Measurements from ENCODE around the gene PSG7.
"Not testable (repeated sequence)": the region's sequence is repeated elsewhere in the genome, so short reads cannot be mapped to it uniquely, and the experiment has no call there.

The PSG7 gene

DNA sequence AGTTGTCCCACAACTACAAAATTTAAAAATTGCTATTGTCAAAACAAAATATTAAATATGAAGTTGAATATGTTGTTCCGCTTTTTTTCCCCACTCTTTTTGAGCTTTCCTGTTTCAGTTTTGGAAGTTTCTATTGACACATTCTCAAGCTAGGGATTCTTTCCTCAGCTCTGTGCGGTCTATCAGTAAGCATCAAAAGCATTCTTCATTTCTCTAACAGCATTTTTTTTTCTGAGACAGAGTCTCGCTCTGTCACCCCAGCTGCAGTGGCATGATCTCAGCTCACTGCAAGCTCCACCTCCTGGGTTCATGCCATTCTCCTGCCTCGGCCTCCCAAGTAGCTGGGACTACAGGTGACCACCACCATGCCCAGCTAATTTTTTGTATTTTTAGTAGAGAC lies 24.1 kb downstream of the PSG7 start:
- DNase-seq = not testable (repeated sequence)

DNA sequence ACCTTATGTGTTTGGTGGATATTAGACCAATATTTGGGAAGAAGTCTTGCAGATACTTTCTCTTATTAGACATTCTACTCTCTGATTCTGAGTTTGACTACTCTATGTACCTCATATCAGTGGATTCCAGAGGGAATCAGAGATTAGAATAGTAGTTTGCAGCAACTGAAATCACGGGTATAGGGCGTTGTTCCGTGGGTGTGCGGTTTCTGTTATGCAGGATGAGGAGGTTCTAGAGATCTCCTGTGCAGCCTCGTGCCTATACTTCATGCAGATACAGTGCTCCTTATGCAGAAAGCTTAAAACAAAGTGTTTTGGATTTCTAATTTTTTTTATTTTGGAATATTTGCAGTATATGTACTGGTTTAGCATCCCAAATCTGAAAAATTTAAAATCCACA lies 25.3 kb downstream of the PSG7 start:
- DNase-seq = not testable (repeated sequence)

- not testable (repeated sequence) for DNase-seq
Measured at GRCh38 chr19:42906162-42906561, 30.8 kb downstream of the PSG7 start.

GRCh38 chr19:42900561-42900960 lies 36.4 kb downstream of the PSG7 start:
- DNase-seq = not testable (repeated sequence)

- DNase-seq = not testable (repeated sequence)
Measured at GRCh38 chr19:42899674-42900073, 37.3 kb downstream of the PSG7 start.

DNA sequence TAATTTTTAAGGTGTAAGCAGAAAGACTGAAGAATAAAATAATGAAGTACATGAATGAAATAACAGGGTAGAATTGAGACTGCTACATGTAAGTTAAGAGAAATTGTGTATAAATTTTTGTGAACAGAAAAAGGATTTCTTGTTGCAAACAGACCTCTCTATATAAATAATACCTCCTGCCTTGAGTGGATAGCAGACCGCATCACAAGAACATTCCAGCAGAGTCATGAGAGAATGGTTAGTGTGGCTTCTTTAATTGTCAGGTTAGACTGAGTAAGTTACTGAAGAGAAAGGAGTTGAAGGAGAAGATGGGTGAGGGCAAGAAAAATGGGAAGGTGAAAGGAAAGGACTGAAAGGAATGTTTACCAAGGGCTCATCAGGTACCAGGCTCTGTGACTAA lies 37.9 kb downstream of the PSG7 start:
- not testable (repeated sequence) for DNase-seq

DNA sequence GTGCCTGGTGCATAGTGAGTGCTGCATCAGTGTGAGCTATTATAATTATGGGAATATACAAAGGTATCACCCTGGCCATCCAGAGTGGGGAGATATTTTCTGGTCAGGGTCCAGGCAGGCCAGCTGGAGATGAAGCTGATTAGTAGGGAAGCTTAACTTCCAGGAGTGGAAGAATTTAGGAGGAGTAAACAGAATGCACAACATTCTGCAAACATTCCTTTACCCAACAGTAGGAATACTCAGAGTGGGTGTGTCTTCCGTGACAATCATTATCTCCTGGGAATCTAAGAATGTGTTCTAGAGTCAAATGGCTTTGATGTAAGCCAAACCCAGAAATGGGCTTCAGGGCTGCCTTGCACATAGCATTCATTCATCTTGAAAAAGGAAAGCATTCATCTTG lies 38.4 kb downstream of the PSG7 start:
- DNase-seq = not testable (repeated sequence)

GRCh38 chr19:42897729-42898128 lies 39.3 kb downstream of the PSG7 start:
- DNase-seq = not testable (repeated sequence)

DNA sequence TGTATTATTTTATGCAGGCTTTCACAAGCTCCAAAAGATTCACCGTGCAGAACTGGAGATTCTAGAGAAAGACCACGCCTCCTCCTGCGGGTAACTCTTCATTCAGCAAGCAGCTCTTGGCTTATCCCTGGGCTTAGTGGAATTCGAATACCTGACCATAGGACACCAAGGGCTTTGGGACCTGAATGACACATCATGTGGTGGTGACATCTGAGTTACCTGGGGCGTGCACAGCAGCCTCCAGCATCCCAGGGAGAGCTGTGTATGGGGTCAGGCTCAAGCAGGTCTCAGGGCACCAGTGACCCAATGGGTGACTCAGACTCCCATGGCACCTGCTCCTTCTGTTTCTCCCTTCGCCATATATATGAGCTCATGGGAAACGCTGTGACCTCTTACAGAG lies 46.6 kb downstream of the PSG7 start:
- DNase-seq = not testable (repeated sequence)

GRCh38 chr19:42887876-42888445 lies 49.0 kb downstream of the PSG7 start:
- DNase-seq = not testable (repeated sequence)

DNA sequence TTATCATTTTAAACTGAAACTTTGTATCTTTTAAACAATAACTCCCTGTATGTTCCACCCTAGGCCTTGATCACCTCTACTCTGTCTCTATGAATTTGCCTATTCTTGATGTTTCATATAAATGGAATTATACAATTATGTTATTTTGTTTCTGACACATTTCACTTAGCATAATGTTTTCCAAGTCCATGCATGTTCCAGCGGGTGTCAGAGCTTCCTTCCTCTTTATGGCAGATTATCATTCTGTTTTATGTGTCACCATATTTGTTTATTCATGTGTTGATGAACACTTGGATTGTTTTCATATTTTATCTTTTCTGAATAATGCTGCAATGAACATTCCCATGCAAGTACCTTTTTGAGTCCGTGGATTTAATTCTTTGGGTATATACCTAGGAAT lies 54.3 kb downstream of the PSG7 start:
- DNase-seq = not testable (repeated sequence)

DNA sequence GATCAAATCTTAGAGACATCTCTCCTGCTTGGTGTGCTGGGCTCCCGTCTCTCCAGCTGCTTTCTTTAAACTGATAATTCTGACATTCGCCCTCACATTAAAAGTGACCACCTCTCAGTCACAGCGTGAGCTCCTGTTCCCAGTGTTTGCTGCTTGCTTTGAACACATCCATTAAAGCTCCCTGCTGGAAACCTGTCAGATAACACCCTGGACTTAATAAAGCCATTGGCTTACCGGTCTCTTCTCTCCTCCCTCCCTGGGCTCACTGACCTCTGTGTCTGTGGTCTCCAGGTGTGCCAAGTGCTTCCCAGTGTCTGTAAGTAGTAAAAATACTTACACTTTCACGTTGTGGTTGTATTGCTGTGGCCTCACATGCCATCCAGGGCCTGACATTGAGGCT lies 55.0 kb downstream of the PSG7 start:
- DNase-seq = not testable (repeated sequence)

DNA sequence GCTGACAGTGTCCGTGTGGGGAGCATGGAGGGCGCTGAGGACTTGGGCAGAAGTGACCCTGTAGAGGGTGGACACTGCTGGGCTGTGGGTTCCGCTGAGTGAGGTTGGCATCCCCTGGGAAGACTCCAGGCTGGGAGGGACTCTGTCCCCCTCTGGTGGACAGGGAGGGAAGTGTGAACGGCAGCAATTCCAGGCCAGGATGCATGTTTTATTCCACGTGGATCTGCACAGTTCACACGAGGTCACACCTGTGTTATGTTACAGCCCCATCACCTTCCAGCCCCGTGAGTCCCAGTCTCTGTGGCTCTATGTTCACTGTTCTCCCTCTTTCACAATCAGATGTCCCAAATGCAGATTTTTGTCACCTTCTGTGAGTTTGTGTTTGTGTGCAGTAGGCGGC lies 55.7 kb downstream of the PSG7 start:
- DNase-seq = not testable (repeated sequence)

GRCh38 chr19:42880621-42881020 lies 56.4 kb downstream of the PSG7 start:
- DNase-seq = not testable (repeated sequence)

GRCh38 chr19:42879613-42880012 lies 57.4 kb downstream of the PSG7 start, which contains the start of gene PSG1:
Gene PSG1, minus strand, starts transcription at chr19:42879713. Its CDS starts 132 bp downstream, at chr19:42879581.
- no peak for DNase-seq

DNA sequence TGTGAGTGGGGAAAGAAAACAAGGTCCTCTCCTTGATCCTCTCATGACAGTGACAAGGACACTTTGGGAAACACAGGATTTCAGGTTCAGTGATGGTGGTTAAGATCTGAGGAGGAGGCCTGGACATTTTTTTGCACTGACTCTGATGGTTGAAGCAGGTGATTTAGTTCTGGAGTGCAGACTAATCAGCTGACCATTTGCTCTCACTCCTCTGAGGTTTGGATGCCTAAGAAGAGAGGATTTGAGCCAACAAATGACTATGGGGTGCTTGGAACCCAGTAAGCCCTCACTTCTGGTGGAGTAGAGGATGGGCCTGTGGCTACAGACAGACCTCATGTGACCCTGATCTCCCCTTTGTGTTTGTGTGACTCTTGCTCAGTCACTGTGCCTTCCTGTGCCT lies 60.4 kb downstream of the PSG7 start:
- not testable (repeated sequence) for DNase-seq

- DNase-seq = not testable (repeated sequence)
Measured at GRCh38 chr19:42875881-42876280, 61.1 kb downstream of the PSG7 start.

- not testable (repeated sequence) for DNase-seq
Measured at GRCh38 chr19:42874901-42875813, 61.9 kb downstream of the PSG7 start.

GRCh38 chr19:42874136-42874535 lies 62.9 kb downstream of the PSG7 start:
- not testable (repeated sequence) for DNase-seq

Data from NCI-H1092 treated with DMSO at 0.1 percent for 48 hours (cell line).